Kidney glomerular epithelial cell (primary cell): ENCODE measurements around the gene SUMO4.

Source experiments
- DNase-seq: peaks from one replicate; lab custom pipeline; 2025; lab: John Stamatoyannopoulos, UW

The SUMO4 gene

DNA sequence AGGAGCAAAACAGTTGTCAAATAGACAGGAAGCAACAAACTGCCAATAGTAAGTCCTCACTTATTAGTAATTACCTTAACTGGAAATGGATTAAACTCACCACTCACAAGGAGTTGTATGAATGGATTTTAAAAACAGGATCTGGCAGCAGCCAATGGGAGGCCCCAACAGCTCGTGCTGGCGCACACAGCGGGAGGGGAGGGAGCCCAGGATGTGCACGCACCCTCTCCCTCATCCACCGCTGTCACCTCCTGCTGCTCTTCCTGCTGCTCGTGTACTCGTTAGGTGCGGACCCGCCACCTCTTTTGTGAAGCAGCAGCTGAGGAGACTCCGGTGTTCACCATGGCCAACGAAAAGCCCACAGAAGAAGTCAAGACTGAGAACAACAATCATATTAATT lies at the start of gene SUMO4:
SUMO4 (plus strand) TSS at position 213 of the 400 bp plus-strand sequence; CDS start at position 343, 130 bp downstream.
- DNase-seq = no peak

DNA sequence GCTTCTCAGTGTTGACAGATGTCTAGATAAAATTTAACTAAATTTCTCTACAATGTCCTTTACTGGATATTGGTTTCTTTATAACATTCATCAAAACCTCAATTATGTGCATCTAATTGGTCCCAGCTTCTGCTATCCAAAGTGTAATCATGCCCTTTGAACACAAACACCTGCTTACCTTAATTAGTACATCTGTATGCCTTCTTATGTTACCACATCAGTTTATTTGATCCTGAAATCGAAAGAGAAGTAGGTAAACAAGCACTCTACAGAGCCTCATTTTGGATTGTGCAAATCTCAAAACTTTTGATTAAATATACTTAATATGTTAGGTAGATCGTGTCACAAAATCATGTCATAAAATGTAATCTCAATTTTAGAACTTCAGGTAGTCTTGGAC lies 46.1 kb upstream of the SUMO4 start:
- no peak for DNase-seq

DNA sequence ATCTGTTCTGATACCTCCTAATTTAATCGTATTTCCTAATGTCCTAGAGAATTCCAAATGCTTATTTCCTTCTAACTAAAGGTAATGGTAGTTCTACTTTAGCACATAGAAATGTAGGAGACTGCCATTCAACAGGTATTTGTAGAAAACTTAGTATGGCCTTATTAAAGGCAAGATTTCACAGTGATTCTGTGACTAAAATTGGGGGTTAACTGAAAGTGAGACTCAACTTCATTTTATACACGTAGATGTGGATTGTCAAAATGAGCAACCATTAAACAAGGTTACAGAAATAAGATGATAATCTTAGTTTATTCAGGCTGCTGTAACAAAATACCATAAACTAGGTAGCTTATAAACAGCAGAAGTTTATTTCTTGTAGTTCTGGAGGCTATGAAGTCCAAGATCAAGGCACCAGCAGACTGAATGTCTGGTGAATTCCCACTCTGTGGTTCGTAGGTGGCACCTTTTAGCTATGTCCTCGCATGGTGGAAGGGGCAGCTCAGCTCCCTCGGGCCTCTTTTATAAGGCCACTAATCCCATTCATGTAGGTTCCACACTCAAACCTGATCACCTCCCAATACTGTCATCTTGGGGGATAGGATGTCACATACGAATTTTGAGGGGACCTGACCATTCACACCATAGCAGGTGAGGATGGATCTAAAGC lies 43.8 kb upstream of the SUMO4 start:
- no peak for DNase-seq

DNA sequence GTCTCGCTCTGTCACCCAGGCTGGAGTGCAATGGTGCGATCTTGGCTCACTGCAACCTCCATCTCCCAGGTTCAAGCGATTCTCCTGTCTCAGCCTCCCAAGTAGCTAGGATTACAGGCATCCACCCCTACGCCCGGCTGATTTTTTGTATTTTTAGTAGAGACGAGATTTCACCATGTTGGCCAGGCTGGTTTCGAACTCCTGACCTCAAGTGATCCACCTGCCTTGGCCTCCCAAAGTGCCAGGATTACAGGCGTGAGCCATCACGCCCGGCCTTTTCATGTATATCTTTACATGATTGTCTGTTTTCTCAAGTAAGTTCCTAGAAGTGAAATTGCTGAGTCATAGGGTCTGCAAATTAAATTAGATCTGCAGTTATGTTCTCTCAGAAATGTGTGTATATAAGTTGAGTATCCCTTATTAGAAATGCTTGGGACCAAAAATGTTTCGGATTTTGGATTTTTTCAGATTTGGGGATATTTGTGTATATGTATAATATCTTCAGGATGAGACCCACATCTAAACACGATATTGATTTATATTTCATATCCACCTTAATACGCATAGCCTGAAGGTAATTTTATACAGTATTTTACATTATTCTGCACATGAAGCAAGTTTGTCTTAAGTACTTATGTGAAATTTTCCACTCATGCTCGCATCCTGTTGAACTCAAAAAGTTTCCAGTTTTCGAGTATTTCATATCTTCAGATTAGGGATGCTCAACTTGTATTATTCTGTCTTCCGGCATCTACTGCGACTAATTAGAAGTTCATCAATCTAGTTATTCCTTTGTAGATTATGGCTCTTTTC lies 42.1 kb upstream of the SUMO4 start:
- DNase-seq = no peak

DNA sequence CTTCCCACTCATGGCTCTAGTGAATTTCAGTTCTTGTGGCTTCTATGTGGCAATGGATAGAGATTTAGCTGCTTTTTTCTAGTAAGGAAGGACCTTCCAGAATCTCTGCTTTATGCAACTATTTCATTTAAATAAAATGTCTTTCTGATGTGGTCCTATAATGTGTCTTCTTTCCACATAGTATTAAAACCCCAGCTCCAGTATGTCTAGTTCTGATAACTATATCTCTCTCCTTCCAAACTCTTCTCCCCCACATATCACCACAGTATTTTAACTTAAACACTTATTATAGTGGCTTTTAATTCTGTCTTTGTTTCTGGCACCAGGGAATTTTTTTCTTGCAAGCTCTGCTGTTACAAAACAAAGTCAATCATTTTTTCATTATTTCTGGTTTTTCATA lies 40.6 kb upstream of the SUMO4 start:
- no peak for DNase-seq

DNA sequence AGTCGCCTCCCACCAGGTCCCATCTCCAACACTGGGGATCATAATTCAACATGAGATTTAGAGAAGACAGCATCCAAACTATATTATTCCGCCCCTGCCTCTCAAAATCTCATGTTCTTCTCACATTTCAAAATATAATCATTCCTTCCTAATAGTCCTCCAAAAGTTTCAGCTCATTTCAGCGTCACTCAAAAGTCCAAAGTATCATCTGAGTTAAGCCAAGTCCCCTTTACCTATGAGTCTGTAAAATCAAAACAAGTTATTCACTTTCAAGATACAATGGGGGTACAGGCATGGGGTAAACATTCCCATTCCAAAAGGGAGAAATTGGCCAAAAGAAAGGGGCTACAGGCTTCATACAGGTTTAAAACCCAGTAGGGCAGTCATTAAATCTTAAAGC lies 39.5 kb upstream of the SUMO4 start:
- no peak for DNase-seq

DNA sequence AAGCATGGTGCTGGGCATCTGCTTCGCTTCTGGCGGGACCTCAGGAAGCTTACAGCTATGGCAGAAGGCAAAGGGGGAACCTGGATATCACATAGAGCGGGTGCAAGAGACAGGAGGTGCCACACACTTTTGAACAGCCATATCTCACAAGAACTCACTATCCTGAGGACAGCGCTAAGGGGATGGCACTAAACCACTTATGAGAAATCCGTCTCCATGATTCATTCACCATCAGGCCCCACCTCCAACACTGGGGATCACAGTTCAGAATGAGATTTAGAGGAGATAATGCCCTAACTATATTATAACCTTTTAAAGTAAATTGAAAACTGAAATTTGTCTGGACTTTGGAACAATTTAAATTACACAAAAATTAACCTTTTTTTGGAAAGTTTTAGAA lies 37.8 kb upstream of the SUMO4 start:
- no peak for DNase-seq

DNA sequence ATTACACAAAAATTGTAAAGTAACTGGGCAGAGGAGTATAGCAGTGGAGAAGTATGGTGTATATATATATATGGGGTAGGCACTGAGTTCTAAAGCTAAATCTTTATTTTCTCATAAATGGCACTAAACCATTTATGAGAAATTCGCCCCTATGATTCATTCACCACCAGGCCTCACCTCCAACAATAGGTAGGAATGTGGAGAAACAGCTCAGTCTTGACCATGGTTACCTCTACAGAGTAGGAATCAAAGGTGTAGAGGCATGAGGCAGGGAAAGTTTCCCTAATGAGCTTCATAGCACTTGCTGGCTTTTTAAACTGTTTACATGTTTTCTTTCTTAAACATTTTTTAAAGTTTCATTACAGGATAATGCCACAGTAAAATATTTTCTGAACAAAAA lies 36.9 kb upstream of the SUMO4 start:
- DNase-seq = peak; percentile 6

DNA sequence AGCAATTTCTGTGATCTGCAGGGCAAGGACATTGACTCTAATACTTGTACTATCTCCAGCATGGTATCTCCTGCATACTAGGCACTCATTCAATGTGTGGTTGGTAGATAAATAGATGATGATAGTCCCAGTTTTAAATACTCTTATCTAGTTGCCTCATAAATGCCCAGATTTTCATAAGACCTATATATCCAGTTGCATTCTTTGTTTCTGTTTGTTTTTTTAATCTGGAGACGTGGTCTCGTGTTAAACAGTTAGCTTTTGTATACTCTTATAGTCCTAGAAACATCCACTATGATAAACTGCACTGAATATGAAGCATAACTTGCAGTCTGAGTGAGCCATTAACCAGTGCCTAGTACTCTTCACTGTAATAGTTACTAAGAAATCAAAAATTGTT lies 35.5 kb upstream of the SUMO4 start:
- no peak for DNase-seq

DNA sequence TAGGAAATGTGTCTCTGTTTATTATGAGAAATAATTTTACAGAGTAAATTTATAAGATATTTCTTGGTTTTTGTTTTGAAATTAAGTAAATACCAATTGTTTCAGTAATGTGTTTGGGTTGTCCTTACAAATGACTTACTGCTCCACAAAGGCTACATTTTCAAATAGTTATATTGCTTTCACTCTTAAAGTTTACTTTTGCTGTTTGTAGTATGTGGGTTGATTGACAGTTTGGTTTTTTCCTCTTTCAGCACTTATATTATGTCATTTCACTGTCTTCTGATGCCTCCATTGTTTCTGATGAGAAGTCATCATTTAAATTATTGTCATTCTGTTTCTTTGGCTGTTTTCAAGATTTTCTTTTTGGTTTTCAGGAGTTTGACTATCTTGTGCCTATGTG lies 34.9 kb upstream of the SUMO4 start:
- DNase-seq = no peak

DNA sequence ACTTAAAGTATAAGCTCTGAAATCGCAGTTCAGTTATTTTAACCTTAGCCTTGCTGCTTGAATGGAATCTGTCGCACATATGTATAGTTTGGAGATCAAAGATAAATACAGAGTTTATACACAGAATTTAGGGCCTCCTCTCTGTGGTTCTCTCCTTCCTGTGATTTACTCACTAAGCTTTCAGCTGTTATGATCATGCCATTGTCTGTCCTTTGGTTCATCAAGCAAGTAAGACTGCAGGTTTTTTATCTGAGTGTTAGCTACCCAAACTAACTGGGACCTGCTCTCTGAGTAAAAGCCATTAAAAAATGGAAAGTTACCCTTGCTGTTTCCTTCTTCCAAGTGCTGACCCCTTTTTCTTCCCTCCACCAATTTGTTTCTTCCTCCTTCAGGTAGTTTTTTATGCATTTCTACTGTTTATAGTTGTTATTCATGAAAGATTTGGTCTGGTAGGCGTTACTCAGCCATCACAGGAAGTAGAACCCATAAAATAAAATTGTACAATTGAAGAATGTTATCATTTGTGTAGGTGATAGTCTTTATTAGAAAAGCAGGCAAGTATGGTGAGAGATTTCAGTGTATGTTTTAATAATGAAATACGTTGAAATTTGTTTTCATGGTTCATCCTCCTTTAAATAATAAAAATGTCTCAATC lies 33.7 kb upstream of the SUMO4 start:
- DNase-seq = no peak

DNA sequence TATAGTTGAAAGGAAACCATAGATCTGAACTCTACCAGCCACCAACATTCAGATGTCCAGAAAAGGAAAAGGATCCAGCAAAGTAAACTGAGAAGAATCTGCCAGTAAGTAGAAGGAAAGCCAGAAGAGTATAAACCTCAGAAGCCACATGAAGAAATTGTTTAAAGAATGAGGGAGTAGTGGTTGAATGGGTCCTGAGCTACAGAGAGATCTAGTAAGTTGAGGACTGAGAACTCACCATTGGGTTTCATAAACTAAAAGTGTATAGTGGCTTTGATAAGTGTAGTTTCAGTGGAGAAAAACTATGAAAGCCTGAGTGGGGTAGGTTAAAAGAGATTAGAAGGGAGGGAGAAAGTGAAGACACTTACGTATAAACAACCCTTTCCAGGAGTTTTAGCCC lies 32.0 kb upstream of the SUMO4 start:
- DNase-seq = no peak

DNA sequence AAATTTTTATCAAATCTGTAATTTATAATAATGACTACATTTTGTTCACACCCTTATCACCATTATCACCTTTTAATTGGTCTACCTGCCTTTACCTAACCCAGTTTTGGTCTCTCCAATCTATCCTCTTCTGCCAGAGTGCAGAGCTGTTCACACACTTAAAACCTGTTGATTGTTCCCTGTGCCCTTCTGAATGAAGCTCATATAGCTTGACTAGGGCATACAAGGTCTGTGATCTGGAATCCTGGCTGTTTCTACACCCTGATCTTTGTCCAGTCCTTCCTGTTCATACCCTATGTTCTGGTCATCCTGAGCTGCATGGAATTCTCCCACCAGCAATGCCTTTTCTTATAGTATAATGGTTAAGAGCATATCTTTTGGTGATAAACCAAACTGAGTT lies 28.9 kb upstream of the SUMO4 start:
- no peak for DNase-seq

DNA sequence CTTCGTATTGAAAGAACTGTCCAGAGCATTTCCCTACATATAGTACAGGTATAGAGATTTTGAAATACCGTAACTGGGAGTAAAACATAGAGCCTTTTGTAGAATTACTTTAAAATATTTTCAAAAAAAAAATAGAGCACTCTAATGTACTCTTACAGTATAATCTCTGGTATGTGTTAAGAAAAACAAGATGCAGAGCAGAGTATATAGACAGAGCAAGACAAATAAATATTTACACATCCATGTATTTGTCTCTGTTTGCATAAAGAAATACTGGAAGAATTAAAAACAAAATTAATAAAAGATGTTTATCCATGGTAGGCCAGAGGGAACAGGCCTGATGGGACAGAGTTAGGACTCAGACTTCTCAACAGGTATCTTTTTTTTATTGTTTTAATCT lies 28.0 kb upstream of the SUMO4 start:
- DNase-seq = no peak

DNA sequence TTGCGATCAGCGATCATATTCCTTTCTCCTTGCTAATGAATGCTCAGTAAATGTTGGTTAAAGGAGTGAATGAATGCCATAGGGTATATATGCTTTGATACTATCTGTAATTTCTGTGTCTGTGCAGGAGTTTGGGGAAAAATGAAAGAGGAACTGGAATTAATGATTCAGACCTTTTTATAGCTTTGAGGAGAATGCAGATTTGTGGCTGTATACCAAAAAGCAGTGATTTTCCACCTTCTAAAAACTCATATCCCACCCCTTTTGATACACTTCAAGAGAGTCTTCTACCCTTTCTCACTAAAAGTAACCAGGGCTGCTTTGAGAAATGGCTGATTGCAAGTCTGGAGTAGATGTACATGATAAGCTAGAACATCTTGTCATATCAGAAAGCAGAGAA lies 26.6 kb upstream of the SUMO4 start:
- no peak for DNase-seq

DNA sequence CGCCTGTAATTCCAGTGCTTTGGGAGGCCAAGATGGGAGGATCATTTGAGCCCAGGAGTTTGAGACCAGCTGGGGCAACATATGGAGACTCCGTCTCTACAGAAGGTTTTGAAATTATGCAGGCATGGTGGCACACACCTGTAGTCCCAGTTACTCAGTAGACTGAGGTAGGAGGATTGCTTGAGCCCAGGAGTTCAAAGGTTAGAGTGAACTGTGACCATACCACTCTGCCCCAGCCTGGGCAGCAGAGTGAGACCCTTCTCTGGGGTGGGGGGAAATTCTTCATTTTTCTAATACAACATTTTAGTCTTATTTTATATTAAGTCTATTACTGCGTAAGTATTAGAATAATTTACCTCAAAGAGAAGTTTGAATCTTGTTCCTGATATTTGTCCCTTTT lies 20.1 kb upstream of the SUMO4 start:
- DNase-seq = no peak

DNA sequence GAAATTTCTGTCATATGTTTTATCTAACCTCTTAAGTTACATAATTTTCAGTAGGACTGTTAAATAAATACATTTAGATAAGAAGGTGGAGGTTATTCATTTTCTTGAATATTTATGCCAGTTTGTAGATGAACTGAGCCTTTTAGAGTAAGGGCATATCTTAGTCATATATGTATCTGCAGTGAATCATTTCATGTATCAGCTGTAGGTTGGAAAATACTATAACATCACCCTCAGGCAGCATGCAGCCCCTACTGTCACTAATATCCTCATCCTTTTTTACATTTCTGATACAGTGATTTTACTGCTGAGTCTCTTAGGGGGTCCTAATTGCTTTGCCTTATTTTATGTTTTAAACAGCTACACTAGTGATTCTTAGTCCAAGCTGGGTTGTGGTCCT lies 19.5 kb upstream of the SUMO4 start:
- no peak for DNase-seq

DNA sequence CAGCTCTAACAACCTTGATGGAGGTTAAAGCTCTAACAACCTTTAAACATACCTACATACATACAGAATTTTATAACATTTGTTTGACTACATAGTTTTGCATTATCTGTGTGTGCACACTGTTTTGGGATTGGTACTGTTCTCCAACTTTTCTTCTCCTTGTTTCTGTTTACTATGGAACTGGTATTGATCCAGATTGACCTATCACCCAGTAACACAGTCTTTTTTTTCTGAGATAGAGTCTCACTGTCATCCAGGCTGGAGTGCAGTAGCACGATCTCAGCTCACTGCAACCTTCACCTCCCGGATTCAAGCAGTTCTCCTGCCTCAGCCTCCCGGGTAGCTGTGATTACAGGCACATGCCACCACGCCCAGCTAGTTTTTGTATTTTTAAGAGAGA lies 16.7 kb upstream of the SUMO4 start:
- DNase-seq = no peak

DNA sequence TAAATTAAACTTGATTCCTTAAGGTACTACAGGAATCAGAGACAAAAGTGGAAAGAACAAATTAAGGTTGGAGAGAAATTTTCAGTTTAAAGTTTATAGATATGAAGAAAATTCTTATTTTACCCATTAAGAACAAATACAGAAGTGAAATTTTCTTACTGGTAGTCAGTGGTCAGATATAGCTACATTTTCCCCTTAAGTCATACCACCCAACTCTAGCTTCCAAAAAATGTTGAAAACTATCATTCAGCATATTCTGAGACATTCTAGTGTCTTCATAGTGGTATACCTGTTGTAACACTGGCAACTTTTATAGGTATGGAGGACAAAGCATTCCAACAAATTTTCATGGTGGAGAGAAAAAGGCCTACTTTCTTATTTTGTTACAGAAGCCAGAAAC lies 15.6 kb upstream of the SUMO4 start:
- DNase-seq = no peak

DNA sequence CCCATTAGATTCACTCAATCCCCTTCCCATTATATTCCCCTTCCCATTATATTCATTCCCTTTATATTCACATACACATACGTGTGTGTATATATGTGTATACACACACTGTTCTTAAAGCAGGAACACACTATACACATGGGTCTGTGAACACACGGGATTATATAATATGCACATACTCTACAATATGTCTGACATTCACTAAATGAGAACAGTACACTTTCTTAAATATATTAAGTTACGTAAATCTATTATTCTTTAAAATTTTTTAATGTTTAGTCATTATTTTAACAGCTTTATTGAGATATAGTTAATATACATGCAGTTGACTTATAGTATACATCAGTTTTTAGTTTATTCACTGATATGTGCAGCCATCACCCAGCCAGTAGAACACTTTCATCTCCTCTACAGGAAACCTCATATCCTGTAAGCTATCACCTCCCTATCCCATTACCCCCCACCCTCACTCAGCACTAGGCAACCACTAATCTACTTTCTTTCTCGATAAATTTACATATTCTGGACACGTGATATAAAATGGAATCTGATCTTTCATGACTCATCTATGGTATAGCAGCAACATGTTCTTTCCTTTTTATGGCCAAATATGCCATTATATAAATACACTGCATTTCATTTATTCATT lies 13.9 kb upstream of the SUMO4 start:
- DNase-seq = no peak

DNA sequence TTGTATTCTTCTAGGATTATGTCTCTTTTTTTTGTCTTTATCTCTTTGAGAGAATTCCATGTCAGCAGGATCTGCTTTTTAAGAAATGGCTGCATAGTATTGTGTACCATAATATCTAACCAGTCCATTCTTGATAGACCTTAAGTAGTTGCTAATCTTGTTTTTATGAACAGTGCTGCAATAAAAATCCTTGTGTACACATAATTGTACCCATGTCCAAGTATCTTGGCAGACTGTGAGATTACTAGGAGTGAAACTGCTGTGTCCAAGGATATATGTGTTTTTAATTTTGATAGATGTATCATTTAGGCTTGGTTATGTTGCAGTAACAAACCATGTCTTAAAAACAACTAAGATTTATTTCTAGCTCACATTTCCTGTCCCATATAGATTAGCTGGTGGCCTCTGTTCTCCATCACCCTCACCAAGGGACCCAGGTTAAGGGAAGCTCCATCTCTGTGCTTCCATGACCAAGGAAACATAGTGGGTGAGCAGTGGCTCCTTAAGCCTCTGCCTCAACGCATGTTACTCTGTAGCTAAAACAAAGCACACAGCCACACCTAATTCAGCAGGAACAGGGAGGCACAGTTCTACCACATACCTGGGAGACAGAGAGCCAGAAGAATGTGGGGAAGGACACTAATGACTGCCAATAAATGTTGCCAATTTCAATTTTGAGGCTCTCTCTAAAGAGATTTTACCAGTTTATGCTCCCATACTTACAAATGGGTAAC lies 12.1 kb upstream of the SUMO4 start:
- no peak for DNase-seq
